ENCODE data around the gene MCU.

DNA sequence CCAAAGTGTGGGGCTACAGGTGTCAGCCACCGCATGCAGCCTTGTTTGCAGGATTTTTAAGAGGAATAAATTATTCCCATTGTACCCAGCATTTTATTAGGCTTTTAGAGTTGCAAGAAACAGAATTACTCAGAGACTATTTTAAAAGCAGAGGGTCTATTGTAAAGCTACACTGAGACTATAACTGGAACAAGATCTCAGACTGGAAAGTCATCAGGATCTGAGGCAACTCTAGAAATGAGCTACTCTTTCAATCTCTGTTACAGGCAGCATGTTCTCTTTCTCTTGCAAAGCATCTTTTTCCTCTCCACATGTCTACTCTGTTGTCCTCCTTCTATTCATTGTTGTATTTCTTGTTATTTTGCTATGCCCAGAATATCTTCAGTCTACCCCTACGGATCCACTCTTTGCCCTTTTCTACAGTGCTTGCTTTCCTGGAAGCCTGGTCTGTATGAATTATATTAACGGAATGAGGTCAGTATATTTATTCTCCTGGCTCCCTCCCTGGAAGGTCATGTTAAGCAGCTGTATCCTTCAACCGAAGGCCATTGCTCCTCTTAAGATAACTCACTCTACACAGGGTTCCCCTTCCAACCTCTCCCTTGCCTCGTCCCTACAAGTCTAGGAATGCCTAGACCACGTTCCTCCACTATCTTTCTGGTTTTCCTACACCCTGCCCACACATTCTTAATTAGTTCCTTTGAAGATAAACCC lies 38.4 kb upstream of the MCU start:
- no peak for TF ChIP-seq POLR2A (IDR thresholded peaks at IDR 0.05)
- TF ChIP-seq, protein P1, sequence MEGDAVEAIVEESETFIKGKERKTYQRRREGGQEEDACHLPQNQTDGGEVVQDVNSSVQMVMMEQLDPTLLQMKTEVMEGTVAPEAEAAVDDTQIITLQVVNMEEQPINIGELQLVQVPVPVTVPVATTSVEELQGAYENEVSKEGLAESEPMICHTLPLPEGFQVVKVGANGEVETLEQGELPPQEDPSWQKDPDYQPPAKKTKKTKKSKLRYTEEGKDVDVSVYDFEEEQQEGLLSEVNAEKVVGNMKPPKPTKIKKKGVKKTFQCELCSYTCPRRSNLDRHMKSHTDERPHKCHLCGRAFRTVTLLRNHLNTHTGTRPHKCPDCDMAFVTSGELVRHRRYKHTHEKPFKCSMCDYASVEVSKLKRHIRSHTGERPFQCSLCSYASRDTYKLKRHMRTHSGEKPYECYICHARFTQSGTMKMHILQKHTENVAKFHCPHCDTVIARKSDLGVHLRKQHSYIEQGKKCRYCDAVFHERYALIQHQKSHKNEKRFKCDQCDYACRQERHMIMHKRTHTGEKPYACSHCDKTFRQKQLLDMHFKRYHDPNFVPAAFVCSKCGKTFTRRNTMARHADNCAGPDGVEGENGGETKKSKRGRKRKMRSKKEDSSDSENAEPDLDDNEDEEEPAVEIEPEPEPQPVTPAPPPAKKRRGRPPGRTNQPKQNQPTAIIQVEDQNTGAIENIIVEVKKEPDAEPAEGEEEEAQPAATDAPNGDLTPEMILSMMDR (IDR thresholded peaks at IDR 0.05), result no peak

All from testis (tissue), 2 donors.